ENCODE data around the gene DPM2.

- TF ChIP-seq, protein P1, sequence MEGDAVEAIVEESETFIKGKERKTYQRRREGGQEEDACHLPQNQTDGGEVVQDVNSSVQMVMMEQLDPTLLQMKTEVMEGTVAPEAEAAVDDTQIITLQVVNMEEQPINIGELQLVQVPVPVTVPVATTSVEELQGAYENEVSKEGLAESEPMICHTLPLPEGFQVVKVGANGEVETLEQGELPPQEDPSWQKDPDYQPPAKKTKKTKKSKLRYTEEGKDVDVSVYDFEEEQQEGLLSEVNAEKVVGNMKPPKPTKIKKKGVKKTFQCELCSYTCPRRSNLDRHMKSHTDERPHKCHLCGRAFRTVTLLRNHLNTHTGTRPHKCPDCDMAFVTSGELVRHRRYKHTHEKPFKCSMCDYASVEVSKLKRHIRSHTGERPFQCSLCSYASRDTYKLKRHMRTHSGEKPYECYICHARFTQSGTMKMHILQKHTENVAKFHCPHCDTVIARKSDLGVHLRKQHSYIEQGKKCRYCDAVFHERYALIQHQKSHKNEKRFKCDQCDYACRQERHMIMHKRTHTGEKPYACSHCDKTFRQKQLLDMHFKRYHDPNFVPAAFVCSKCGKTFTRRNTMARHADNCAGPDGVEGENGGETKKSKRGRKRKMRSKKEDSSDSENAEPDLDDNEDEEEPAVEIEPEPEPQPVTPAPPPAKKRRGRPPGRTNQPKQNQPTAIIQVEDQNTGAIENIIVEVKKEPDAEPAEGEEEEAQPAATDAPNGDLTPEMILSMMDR (IDR thresholded peaks at IDR 0.05; ENCODE audit: insufficient read depth, low read length): peak; percentile 12
- TF ChIP-seq GABPA (IDR thresholded peaks at IDR 0.05; ENCODE audit: low read depth): no peak
- TF ChIP-seq POLR2AphosphoS5 (IDR thresholded peaks at IDR 0.05; ENCODE audit: low read depth): no peak
- no peak for TF ChIP-seq SPI1 (IDR thresholded peaks at IDR 0.05; ENCODE audit: borderline replicate concordance, low read depth)
Observed at GRCh38 chr9:127887792-127888191, 49.9 kb downstream of the DPM2 start.
